Endodermal cell (in vitro differentiated cells): Measurements from ENCODE around the gene CAVIN2. TPM values are rescaled to one million over a fixed set of nuclear protein-coding genes. Genes with fewer than 3 reads are reported as not detected.

Experiments used
- DNase-seq: peaks from one replicate; pipeline ENCODE4 v3.0.0-alpha.2; 2017
- H3K27ac ChIP-seq: 2 replicates; pipeline ENCODE4 v1.5.1; 2013; ENCODE audit warnings: mild to moderate bottlenecking, low read depth, low read length, moderate library complexity
- H3K27me3 ChIP-seq: 2 replicates; pipeline ENCODE4 v1.6.1; 2013; ENCODE audit warnings: mild to moderate bottlenecking, low read length, moderate library complexity; ENCODE audit not compliant: insufficient read depth, control insufficient read depth, poor library complexity, severe bottlenecking
- H3K36me3 ChIP-seq: 2 replicates; pipeline ENCODE4 v1.7.0; 2013; ENCODE audit warnings: mild to moderate bottlenecking, low read length, moderate library complexity; ENCODE audit not compliant: control insufficient read depth, insufficient read depth
- H3K4me1 ChIP-seq: one replicate; pipeline ENCODE4 v1.7.0; 2013; ENCODE audit warnings: low read length; ENCODE audit not compliant: control insufficient read depth, insufficient read depth
- H3K4me3 ChIP-seq: 2 replicates; pipeline ENCODE4 v1.5.1; 2013; ENCODE audit warnings: mild to moderate bottlenecking, low read length, moderate library complexity
- H3K9ac ChIP-seq: 2 replicates; pipeline ENCODE4 v1.6.1; 2013; ENCODE audit warnings: mild to moderate bottlenecking, low read length, moderate library complexity; ENCODE audit not compliant: poor library complexity, severe bottlenecking; ENCODE audit errors: extremely low read depth
- H3K9me3 ChIP-seq: 2 replicates; pipeline ENCODE4 v1.6.1; 2013; ENCODE audit warnings: mild to moderate bottlenecking, low read length, moderate library complexity; ENCODE audit not compliant: control insufficient read depth
- H3K27ac Mint-ChIP-seq: 2 replicates; pipeline ENCODE4 v1.8.0; 2020; ENCODE audit warnings: mixed read lengths
- H3K27me3 Mint-ChIP-seq: 2 replicates; pipeline ENCODE4 v1.8.0; 2021; ENCODE audit warnings: mild to moderate bottlenecking, mixed read lengths; ENCODE audit not compliant: insufficient read depth
- H3K36me3 Mint-ChIP-seq: 2 replicates; pipeline ENCODE4 v1.8.0; 2020; ENCODE audit warnings: low read depth, mixed read lengths
- H3K4me1 Mint-ChIP-seq: 2 replicates; pipeline ENCODE4 v1.8.0; 2020; ENCODE audit warnings: mixed read lengths
- H3K4me3 Mint-ChIP-seq: 2 replicates; pipeline ENCODE4 v1.8.0; 2020; ENCODE audit warnings: mild to moderate bottlenecking, moderate library complexity, mixed read lengths
- H3K9me3 Mint-ChIP-seq: 2 replicates; pipeline ENCODE4 v1.8.0; 2020; ENCODE audit warnings: mild to moderate bottlenecking, mixed read lengths
- whole genome bisulfite sequencing, 2 experiments: methylation state at CpG; one replicate each; pipeline versions ENCODE4 v1.1.5 to v1.1.7; 2013; ENCODE audit warnings: missing lambda C conversion rate in 2 of 2, mixed read lengths in 1 of 2; ENCODE audit not compliant: insufficient coverage in 1 of 2, insufficient read length in 1 of 2; 5-methylcytosine and 5-hydroxymethylcytosine counted together
- total RNA-seq, 2 donors: library from RNA; stranded (reverse); fragmentation: NEBNext Ultra II Directional in 1 of 2; extraction: Animal tissue kit (Norgen Biotek cat#: 25700) in 1 of 2; gene quantifications; 2 replicates in 1 of 2; 3 replicates in 1 of 2; pipeline ENCODE4 v1.2.1, GENCODE V29; 2021
- TF ChIP-seq, protein P1 (sequence below): fragments of 200-600 bp; sonication (generic); conservative IDR thresholded peaks from 2 replicates; pipeline ENCODE4 v1.5.0; 2021; ENCODE audit warnings: antibody characterized with exemption, mild to moderate bottlenecking

CAVIN2 gene
- total RNA-seq, 2 donors from 2014 or later, result not detected

DNA sequence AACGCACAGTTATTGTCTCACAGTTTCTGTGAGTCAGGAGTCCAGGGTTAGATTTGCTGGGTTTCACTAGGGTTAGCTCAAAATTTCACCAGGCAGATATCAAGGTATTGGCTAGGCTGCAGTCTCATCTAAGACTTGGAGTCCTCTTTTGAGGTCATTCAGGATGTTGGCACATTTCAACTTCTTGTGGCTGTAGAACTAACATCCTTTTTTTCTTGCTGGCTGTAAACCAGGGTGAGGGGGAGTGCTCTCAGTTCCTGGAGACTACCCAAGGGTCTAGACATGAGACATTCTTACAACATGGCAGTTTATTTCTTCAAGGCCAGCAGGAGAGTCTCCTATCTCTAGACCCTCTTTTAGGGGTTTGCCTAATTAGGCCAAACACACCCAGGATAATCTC is 12.8 kb upstream of the CAVIN2 start:
- H3K4me1 ChIP-seq, result peaks cover under 1% of the 10 kb centered on the region
- H3K4me3 ChIP-seq, result no peak overlapping the region
- Mint-ChIP-seq H3K9me3 (peaks cover 7% of the 10 kb centered on the region), H3K27me3 (no peaks in the 10 kb centered on the region), H3K36me3 (no peaks in the 10 kb centered on the region), H3K4me3 (no peak overlapping the region), H3K4me1 (peaks cover 7% of the 10 kb centered on the region), H3K27ac (no peak overlapping the region)
- H3K9ac ChIP-seq, result no peak overlapping the region
- no peaks in the 10 kb centered on the region for H3K9me3 ChIP-seq
- 96 to 100% methylated on average over 1 of the region's 1 CpG for WGBS, 2 experiments
- no peaks in the 10 kb centered on the region for H3K36me3 ChIP-seq
- TF ChIP-seq, protein P1, sequence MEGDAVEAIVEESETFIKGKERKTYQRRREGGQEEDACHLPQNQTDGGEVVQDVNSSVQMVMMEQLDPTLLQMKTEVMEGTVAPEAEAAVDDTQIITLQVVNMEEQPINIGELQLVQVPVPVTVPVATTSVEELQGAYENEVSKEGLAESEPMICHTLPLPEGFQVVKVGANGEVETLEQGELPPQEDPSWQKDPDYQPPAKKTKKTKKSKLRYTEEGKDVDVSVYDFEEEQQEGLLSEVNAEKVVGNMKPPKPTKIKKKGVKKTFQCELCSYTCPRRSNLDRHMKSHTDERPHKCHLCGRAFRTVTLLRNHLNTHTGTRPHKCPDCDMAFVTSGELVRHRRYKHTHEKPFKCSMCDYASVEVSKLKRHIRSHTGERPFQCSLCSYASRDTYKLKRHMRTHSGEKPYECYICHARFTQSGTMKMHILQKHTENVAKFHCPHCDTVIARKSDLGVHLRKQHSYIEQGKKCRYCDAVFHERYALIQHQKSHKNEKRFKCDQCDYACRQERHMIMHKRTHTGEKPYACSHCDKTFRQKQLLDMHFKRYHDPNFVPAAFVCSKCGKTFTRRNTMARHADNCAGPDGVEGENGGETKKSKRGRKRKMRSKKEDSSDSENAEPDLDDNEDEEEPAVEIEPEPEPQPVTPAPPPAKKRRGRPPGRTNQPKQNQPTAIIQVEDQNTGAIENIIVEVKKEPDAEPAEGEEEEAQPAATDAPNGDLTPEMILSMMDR, result no peak
- no peak overlapping the region for H3K27ac ChIP-seq
- no peaks in the 10 kb centered on the region for H3K27me3 ChIP-seq
- no peak for DNase-seq

DNA sequence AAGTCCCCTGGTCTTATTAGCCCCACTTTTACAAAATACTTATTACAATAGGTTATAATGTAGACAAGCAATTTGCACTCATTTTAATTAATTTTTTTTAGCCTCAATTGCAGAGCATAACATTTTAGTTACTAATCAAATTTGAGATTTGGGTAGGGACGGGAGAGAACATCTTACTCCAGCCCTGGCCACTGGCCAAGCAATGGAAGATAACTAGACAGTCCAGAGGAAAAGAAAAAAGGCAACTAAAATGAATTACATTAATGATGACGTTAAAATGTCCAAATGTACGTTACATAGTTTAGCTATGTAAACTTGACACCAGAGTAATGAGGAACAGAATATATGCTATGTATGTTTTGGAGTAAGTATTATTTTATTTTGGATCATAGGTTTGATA is 11.0 kb upstream of the CAVIN2 start:
- Mint-ChIP-seq H3K9me3 (peaks cover 7% of the 10 kb centered on the region), H3K27ac (no peak overlapping the region), H3K27me3 (no peaks in the 10 kb centered on the region), H3K4me3 (no peak overlapping the region), H3K4me1 (peaks cover 11% of the 10 kb centered on the region), H3K36me3 (no peaks in the 10 kb centered on the region)
- H3K4me1 ChIP-seq, result no peaks in the 10 kb centered on the region
- H3K4me3 ChIP-seq, result no peak overlapping the region
- H3K36me3 ChIP-seq, result no peaks in the 10 kb centered on the region
- no peaks in the 10 kb centered on the region for H3K27me3 ChIP-seq
- TF ChIP-seq, protein P1, result no peak
- H3K27ac ChIP-seq, result no peak overlapping the region
- no peak for DNase-seq
- WGBS, 2 experiments, result 93 to 100% methylated on average over 3 of the region's 3 CpGs
- H3K9ac ChIP-seq, result no peak overlapping the region
- no peaks in the 10 kb centered on the region for H3K9me3 ChIP-seq

DNA sequence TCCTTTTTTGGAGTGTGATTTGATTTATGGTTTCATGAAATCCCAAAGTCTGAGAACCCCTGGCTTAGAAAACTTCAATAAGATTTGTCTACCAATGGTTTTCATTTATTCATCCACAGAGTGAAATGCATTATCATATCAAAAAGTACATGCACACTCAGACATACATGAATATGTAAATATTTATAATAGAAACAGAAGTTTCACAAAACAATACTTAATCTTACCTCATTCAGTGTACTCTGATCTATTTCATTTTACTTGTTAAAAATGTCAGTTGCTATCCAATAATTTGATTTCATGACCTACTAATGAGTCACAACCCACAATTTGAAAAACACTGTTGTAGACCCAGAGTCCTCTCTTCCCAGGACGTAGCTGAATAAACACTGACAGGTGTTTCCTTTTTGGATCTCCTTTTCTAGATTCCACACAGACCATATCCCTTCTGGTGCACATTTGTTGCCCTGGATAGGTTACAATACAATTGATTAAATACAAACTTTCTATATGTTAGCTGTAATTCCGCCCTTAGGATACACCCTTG is 10.4 kb upstream of the CAVIN2 start:
- Mint-ChIP-seq H3K4me3 (no peak overlapping the region), H3K9me3 (peaks cover 7% of the 10 kb centered on the region), H3K27ac (no peak overlapping the region), H3K36me3 (no peaks in the 10 kb centered on the region), H3K4me1 (peaks cover 11% of the 10 kb centered on the region), H3K27me3 (no peaks in the 10 kb centered on the region)
- TF ChIP-seq, protein P1, result no peak
- H3K36me3 ChIP-seq, result no peaks in the 10 kb centered on the region
- no peak for DNase-seq
- no peaks in the 10 kb centered on the region for H3K4me1 ChIP-seq
- 87 to 100% methylated on average over 1 to 2 of the region's 2 CpGs for WGBS, 2 experiments
- H3K4me3 ChIP-seq, result no peak overlapping the region
- H3K9me3 ChIP-seq, result no peaks in the 10 kb centered on the region
- no peak overlapping the region for H3K27ac ChIP-seq
- no peak overlapping the region for H3K9ac ChIP-seq
- no peaks in the 10 kb centered on the region for H3K27me3 ChIP-seq
